HEK293 (cell line): Measurements from ENCODE around the gene PMAIP1.

Experiments
- CTCF ChIA-PET: fragments of 350-600 bp; formaldehyde crosslinking; extraction: SDS; loops from one replicate; lab custom pipeline; 2021; ENCODE audit warnings: antibody characterized with exemption; lab: Yijun Ruan, JAX
- POLR2A ChIA-PET: fragments of 300-600 bp; formaldehyde crosslinking; extraction: SDS; loops from one replicate; lab custom pipeline; 2020; ENCODE audit warnings: antibody characterized with exemption, inconsistent platforms; lab: Yijun Ruan, JAX
- H3K27ac ChIP-seq: fragments of 200-500 bp; sonication (Bioruptor generic); 2 replicates; pipeline ENCODE4 v1.5.1; 2014; ENCODE audit warnings: low read depth, low read length, control low read depth, inconsistent platforms; ENCODE audit errors: extremely low read depth
- H3K36me3 ChIP-seq, 2 experiments: fragments of 200-500 bp in 1 of 2; sonication (Bioruptor generic) in 1 of 2; 1 replicate in 1 of 2; 2 replicates in 1 of 2; pipeline ENCODE4 v1.5.1; 2014 to 2017; ENCODE audit warnings: inconsistent platforms in 2 of 2, low read length in 2 of 2; ENCODE audit not compliant: control insufficient read depth in 2 of 2, insufficient read depth in 1 of 2
- H3K4me1 ChIP-seq: fragments of 200-500 bp; sonication (Bioruptor generic); 2 replicates; pipeline ENCODE4 v1.5.1; 2014; ENCODE audit warnings: mild to moderate bottlenecking, low read length, inconsistent platforms; ENCODE audit not compliant: control insufficient read depth, insufficient read depth
- H3K4me3 ChIP-seq: 2 replicates; pipeline ENCODE4 v1.5.1; 2011; ENCODE audit warnings: low read depth, mild to moderate bottlenecking, control low read depth, low read length, moderate library complexity
- H3K9me3 ChIP-seq: fragments of 200-500 bp; sonication (Bioruptor generic); 2 replicates; pipeline ENCODE4 v1.5.1; 2014; ENCODE audit warnings: low read depth, low read length, inconsistent platforms; ENCODE audit not compliant: control insufficient read depth, insufficient read depth
- BCL11B ChIP-seq: fragments of 450-650 bp; formaldehyde crosslinking; IDR thresholded peaks from 2 replicates; pipeline ENCODE4 v1.5.1; 2016; ENCODE audit warnings: low read depth, missing biosample characterization, missing genetic modification characterization
- FEZF1 ChIP-seq: fragments of 450-650 bp; formaldehyde crosslinking; IDR thresholded peaks from 2 replicates; pipeline ENCODE4 v1.5.1; 2016; ENCODE audit warnings: missing biosample characterization, missing genetic modification characterization
- RBAK ChIP-seq: fragments of 450-650 bp; formaldehyde crosslinking; IDR thresholded peaks from 2 replicates; pipeline ENCODE4 v1.5.1; 2016; ENCODE audit warnings: missing biosample characterization, missing genetic modification characterization
- SP7 ChIP-seq: fragments of 450-650 bp; formaldehyde crosslinking; IDR thresholded peaks from 2 replicates; pipeline ENCODE4 v1.5.1; 2016; ENCODE audit warnings: missing biosample characterization, missing genetic modification characterization
- WT1 ChIP-seq: fragments of 450-650 bp; formaldehyde crosslinking; IDR thresholded peaks from 2 replicates; pipeline ENCODE4 v1.5.1; 2016; ENCODE audit warnings: missing biosample characterization, missing genetic modification characterization
- ZBTB21 ChIP-seq: fragments of 450-650 bp; formaldehyde crosslinking; IDR thresholded peaks from 2 replicates; pipeline ENCODE4 v1.5.1; 2017; ENCODE audit warnings: missing biosample characterization, missing genetic modification characterization
- TF ChIP-seq, protein P1 (sequence below): IDR thresholded peaks from 2 replicates; pipeline ENCODE4 v1.6.1; 2011; ENCODE audit warnings: mild to moderate bottlenecking, low read depth, low read length, borderline replicate concordance
- TF ChIP-seq, protein P2 (sequence below): fragments of 450-650 bp; formaldehyde crosslinking; IDR thresholded peaks from 2 replicates; pipeline ENCODE4 v1.5.1; 2017; ENCODE audit warnings: missing biosample characterization, missing genetic modification characterization
- TF ChIP-seq, protein P3 (sequence below): fragments of 450-650 bp; formaldehyde crosslinking; IDR thresholded peaks from 2 replicates; pipeline ENCODE4 v1.5.1; 2016; ENCODE audit warnings: missing biosample characterization, missing genetic modification characterization
- TF ChIP-seq, protein P4 (sequence below): fragments of 450-650 bp; formaldehyde crosslinking; IDR thresholded peaks from 2 replicates; pipeline ENCODE4 v1.5.1; 2016; ENCODE audit warnings: missing biosample characterization, missing genetic modification characterization
- TF ChIP-seq, protein P5 (sequence below): fragments of 450-650 bp; formaldehyde crosslinking; IDR thresholded peaks from 2 replicates; pipeline ENCODE4 v1.5.1; 2017; ENCODE audit warnings: missing biosample characterization, missing genetic modification characterization

PMAIP1 gene

DNA sequence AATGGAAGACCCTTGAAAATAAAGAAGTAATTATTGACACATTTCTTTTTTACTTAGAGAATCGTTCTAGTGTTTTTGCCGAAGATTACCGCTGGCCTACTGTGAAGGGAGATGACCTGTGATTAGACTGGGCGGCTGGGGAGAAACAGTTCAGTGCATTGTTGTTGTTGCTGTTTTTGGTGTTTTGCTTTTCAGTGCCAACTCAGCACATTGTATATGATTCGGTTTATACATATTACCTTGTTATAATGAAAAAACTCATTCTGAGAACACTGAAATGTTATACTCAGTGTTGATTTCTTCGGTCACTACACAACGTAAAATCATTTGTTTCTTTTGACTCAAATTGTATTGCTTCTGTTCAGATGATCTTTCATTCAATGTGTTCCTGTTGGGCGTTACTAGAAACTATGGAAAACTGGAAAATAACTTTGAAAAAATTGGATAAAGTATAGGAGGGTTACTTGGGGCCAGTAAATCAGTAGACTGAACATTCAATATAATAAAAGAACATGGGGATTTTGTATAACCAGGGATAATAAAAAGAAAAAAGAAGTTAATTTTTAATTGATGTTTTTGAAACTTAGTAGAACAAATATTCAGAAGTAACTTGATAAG, 3.3 kb downstream of the PMAIP1 start (continued):
- TF ChIP-seq, protein P1, sequence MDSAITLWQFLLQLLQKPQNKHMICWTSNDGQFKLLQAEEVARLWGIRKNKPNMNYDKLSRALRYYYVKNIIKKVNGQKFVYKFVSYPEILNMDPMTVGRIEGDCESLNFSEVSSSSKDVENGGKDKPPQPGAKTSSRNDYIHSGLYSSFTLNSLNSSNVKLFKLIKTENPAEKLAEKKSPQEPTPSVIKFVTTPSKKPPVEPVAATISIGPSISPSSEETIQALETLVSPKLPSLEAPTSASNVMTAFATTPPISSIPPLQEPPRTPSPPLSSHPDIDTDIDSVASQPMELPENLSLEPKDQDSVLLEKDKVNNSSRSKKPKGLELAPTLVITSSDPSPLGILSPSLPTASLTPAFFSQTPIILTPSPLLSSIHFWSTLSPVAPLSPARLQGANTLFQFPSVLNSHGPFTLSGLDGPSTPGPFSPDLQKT: no peak

DNA sequence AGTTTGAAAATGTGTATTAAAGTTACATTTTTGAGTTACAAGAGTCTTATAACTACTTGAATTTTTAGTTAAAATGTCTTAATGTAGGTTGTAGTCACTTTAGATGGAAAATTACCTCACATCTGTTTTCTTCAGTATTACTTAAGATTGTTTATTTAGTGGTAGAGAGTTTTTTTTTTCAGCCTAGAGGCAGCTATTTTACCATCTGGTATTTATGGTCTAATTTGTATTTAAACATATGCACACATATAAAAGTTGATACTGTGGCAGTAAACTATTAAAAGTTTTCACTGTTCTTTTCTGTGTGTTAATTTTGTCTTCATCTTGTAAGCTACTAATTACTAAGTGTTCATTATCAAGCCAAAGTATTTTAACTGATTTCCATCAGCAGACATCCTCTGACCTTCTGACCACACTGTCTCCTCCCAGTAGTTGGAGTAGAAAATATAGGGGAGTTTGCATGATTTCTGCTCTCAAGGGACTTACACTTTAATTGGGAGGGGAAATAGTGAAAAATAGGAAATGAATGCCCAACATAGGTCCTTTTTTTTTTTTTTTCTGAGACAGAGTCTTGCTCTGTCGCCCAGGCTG, 4.3 kb downstream of the PMAIP1 start:
- POLR2A ChIA-PET: interaction anchor here (0.6 to 3.5 kb wide), 12 partner anchors 14 to 90 kb away, joined by 3 to 34 read pairs (median 4); no protein-coding TSS in a partner anchor
- peaks cover 32% of the 10 kb centered on the region for H3K4me1 ChIP-seq

More for the DNA sequence above, 4.3 kb downstream of the PMAIP1 start:
- peaks cover 29 to 40% of the 10 kb centered on the region in 2 experiments for H3K36me3 ChIP-seq
- TF ChIP-seq ZBTB21 (tag by site-specific recombination) (no peak), WT1 (peak; percentile 75), SP7 (peak; percentile 84), RBAK (tag by site-specific recombination) (0 out of 2 replicates have a peak, but pooled peaks have one; percentile 7), FEZF1 (peak; percentile 68), BCL11B (tag by site-specific recombination) (no peak)
- TF ChIP-seq, protein P2, sequence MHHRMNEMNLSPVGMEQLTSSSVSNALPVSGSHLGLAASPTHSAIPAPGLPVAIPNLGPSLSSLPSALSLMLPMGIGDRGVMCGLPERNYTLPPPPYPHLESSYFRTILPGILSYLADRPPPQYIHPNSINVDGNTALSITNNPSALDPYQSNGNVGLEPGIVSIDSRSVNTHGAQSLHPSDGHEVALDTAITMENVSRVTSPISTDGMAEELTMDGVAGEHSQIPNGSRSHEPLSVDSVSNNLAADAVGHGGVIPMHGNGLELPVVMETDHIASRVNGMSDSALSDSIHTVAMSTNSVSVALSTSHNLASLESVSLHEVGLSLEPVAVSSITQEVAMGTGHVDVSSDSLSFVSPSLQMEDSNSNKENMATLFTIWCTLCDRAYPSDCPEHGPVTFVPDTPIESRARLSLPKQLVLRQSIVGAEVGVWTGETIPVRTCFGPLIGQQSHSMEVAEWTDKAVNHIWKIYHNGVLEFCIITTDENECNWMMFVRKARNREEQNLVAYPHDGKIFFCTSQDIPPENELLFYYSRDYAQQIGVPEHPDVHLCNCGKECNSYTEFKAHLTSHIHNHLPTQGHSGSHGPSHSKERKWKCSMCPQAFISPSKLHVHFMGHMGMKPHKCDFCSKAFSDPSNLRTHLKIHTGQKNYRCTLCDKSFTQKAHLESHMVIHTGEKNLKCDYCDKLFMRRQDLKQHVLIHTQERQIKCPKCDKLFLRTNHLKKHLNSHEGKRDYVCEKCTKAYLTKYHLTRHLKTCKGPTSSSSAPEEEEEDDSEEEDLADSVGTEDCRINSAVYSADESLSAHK (tag by site-specific recombination): peak; percentile 87
- TF ChIP-seq, protein P3, sequence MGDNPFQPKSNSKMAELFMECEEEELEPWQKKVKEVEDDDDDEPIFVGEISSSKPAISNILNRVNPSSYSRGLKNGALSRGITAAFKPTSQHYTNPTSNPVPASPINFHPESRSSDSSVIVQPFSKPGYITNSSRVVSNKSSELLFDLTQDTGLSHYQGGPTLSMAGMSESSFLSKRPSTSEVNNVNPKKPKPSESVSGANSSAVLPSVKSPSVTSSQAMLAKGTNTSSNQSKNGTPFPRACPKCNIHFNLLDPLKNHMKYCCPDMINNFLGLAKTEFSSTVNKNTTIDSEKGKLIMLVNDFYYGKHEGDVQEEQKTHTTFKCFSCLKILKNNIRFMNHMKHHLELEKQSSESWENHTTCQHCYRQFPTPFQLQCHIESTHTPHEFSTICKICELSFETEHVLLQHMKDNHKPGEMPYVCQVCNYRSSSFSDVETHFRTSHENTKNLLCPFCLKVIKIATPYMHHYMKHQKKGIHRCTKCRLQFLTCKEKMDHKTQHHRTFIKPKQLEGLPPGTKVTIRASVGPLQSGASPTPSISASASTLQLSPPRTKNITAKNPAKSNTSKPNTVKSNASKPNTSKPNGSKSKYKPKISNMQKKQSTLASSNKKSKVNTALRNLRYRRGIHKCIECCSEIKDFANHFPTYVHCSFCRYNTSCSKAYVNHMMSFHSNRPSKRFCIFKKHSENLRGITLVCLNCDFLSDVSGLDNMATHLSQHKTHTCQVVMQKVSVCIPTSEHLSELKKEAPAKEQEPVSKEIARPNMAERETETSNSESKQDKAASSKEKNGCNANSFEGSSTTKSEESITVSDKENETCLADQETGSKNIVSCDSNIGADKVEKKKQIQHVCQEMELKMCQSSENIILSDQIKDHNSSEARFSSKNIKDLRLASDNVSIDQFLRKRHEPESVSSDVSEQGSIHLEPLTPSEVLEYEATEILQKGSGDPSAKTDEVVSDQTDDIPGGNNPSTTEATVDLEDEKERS (tag by site-specific recombination): no peak
- TF ChIP-seq, protein P4, sequence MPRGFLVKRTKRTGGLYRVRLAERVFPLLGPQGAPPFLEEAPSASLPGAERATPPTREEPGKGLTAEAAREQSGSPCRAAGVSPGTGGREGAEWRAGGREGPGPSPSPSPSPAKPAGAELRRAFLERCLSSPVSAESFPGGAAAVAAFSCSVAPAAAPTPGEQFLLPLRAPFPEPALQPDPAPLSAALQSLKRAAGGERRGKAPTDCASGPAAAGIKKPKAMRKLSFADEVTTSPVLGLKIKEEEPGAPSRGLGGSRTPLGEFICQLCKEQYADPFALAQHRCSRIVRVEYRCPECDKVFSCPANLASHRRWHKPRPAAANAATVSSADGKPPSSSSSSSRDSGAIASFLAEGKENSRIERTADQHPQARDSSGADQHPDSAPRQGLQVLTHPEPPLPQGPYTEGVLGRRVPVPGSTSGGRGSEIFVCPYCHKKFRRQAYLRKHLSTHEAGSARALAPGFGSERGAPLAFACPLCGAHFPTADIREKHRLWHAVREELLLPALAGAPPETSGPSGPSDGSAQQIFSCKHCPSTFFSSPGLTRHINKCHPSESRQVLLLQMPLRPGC: peak; percentile 16; the same call in 1 of the 2 replicates
- TF ChIP-seq, protein P5, sequence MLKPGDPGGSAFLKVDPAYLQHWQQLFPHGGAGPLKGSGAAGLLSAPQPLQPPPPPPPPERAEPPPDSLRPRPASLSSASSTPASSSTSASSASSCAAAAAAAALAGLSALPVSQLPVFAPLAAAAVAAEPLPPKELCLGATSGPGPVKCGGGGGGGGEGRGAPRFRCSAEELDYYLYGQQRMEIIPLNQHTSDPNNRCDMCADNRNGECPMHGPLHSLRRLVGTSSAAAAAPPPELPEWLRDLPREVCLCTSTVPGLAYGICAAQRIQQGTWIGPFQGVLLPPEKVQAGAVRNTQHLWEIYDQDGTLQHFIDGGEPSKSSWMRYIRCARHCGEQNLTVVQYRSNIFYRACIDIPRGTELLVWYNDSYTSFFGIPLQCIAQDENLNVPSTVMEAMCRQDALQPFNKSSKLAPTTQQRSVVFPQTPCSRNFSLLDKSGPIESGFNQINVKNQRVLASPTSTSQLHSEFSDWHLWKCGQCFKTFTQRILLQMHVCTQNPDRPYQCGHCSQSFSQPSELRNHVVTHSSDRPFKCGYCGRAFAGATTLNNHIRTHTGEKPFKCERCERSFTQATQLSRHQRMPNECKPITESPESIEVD (tag by site-specific recombination): peak; percentile 65
- H3K27ac ChIP-seq: peak overlapping the region; percentile 53
- no peaks in the 10 kb centered on the region for H3K9me3 ChIP-seq
- CTCF ChIA-PET: interaction anchor here (0.7 to 1.2 kb wide), 7 partner anchors 11 to 661 kb away, joined by 3 to 6 read pairs (median 3); no protein-coding TSS in a partner anchor
- H3K4me3 ChIP-seq: peak overlapping the region; percentile 61
